ENCODE data around the gene DNM3.

Gene DNM3

GRCh38 chr1:172383536-172383935, 542.2 kb downstream of the DNM3 start:
- no peak for DNase-seq (ENCODE audit: low spot score)
- TF ChIP-seq, protein P1, sequence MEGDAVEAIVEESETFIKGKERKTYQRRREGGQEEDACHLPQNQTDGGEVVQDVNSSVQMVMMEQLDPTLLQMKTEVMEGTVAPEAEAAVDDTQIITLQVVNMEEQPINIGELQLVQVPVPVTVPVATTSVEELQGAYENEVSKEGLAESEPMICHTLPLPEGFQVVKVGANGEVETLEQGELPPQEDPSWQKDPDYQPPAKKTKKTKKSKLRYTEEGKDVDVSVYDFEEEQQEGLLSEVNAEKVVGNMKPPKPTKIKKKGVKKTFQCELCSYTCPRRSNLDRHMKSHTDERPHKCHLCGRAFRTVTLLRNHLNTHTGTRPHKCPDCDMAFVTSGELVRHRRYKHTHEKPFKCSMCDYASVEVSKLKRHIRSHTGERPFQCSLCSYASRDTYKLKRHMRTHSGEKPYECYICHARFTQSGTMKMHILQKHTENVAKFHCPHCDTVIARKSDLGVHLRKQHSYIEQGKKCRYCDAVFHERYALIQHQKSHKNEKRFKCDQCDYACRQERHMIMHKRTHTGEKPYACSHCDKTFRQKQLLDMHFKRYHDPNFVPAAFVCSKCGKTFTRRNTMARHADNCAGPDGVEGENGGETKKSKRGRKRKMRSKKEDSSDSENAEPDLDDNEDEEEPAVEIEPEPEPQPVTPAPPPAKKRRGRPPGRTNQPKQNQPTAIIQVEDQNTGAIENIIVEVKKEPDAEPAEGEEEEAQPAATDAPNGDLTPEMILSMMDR (IDR thresholded peaks at IDR 0.05; ENCODE audit: extremely low read depth, missing control alignments): no peak

GRCh38 chr1:172384656-172385055, 543.4 kb downstream of the DNM3 start:
- DNase-seq (ENCODE audit: low spot score): no peak
- TF ChIP-seq, protein P1 (IDR thresholded peaks at IDR 0.05; ENCODE audit: extremely low read depth, missing control alignments): no peak

DNA sequence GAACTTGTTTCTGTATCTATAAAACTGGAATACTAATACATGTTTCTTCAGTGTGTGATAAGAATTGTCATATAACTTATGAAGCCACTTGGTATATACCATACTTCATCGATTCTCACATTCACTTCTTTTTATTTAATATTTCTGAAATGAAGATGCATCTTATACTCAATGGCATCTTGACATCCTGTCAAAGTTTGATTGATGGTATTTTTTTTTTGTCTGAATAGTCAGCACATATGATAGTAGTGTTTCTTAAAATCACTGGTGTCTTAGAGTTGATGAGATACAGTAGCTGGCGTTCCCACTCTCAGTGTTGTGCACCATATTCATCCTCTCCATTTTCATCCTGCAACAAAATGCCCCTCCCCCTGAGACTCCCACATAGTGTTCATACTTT, 544.7 kb downstream of the DNM3 start:
- no peak for DNase-seq (ENCODE audit: low spot score)
- TF ChIP-seq, protein P1 (IDR thresholded peaks at IDR 0.05; ENCODE audit: extremely low read depth, missing control alignments): no peak

DNA sequence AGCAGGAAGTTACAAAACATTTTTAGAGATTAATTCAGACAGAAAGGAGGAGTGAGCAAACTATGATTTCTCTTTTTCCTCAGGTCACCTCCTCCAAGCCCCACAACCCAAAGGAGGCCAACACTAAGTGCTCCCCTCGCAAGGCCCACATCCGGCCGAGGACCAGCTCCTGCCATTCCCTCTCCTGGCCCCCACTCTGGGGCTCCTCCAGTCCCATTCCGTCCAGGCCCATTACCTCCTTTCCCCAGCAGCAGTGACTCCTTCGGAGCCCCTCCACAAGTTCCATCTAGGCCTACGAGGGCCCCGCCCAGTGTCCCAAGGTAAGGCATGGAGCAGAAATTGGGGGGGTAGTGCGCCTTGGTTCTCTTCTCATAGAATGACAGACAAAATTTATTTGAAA, 547.2 kb downstream of the DNM3 start:
- DNase-seq (ENCODE audit: low spot score): no peak
- TF ChIP-seq, protein P1 (IDR thresholded peaks at IDR 0.05; ENCODE audit: extremely low read depth, missing control alignments): no peak

GRCh38 chr1:172390301-172390682, 549.0 kb downstream of the DNM3 start:
- TF ChIP-seq, protein P1 (IDR thresholded peaks at IDR 0.05; ENCODE audit: extremely low read depth, missing control alignments): no peak
- DNase-seq (ENCODE audit: low spot score): no peak

- TF ChIP-seq, protein P1 (IDR thresholded peaks at IDR 0.05; ENCODE audit: extremely low read depth, missing control alignments): no peak
- peak; percentile 25 for DNase-seq (ENCODE audit: low spot score)
These were observed 549.6 kb downstream of the DNM3 start for GRCh38 chr1:172390683-172391551.

- DNase-seq (ENCODE audit: low spot score): no peak
These were observed 550.7 kb downstream of the DNM3 start for GRCh38 chr1:172391976-172392375.

More at GRCh38 chr1:172391976-172392375, 550.7 kb downstream of the DNM3 start:
- TF ChIP-seq, protein P1 (IDR thresholded peaks at IDR 0.05; ENCODE audit: extremely low read depth, missing control alignments): no peak
